K562 (cell line): ENCODE data around the gene RAB25. TPM values are rescaled to one million over a fixed set of nuclear protein-coding genes. Genes with fewer than 3 reads are reported as not detected.

ENCODE experiments used
- ATAC-seq: fragments of 200-7000 bp; cut with Tn5 transposase; 3 replicates; pipeline ENCODE4 v1.9.1; 2020; ENCODE audit warnings: moderate library complexity
- BruUV-seq: library from RNA; stranded (reverse); fragments of 400-500 nt; replicated peaks from 2 replicates; lab custom pipeline; 2021; lab: Mats Ljungman, UMichigan
- CTCF ChIA-PET: fragments of 300-600 bp; formaldehyde crosslinking; extraction: SDS; loops from one replicate; lab custom pipeline; 2021; ENCODE audit warnings: low intra/inter-chr PET ratio; lab: Yijun Ruan, JAX
- POLR2A ChIA-PET: fragments of 300-600, 350-650 bp; sonication (Branson Sonifier 250); formaldehyde crosslinking; extraction: SDS; loops from one replicate; lab custom pipeline; 2021; ENCODE audit warnings: antibody characterized with exemption, inconsistent platforms; lab: Yijun Ruan, JAX
- DNase-seq, 4 experiments: peaks; one replicate each; pipeline versions ENCODE4 v3.0.0 to v3.0.0-alpha.2; 2011 to 2018; ENCODE audit warnings: low spot score in 3 of 4, mixed read lengths in 3 of 4; ENCODE audit errors: extremely low read depth in 1 of 4
- FAIRE-seq: peaks from 2 replicates; lab custom pipeline; 2011; peaks lifted over from hg19 to GRCh38; lab: Jason Lieb, UNC
- H2AFZ ChIP-seq: 2 replicates; pipeline ENCODE4 v1.6.0; 2011; ENCODE audit warnings: low read depth, low read length, control low read depth, inconsistent platforms
- H3K27ac ChIP-seq: fragments of 200-600 bp; 3 replicates; pipeline ENCODE4 v1.8.0; 2011; ENCODE audit warnings: low read depth, mild to moderate bottlenecking, control low read depth, inconsistent platforms, low read length, moderate library complexity, mixed read lengths; ENCODE audit errors: extremely low read depth
- H3K27me3 ChIP-seq, 2 experiments: fragments of 300-600 bp in 1 of 2; 2 replicates in 1 of 2; 3 replicates in 1 of 2; pipeline versions ENCODE4 v1.6.0 to v1.8.0; 2011; ENCODE audit warnings: inconsistent platforms in 2 of 2, low read length in 2 of 2, mild to moderate bottlenecking in 1 of 2, mixed read lengths in 1 of 2, moderate library complexity in 1 of 2; ENCODE audit not compliant: control insufficient read depth in 2 of 2, insufficient read depth in 2 of 2
- H3K36me3 ChIP-seq: fragments of 300-600 bp; 3 replicates; pipeline ENCODE4 v1.8.0; 2011; ENCODE audit warnings: mild to moderate bottlenecking, low read length, inconsistent platforms; ENCODE audit not compliant: control insufficient read depth, insufficient read depth
- H3K4me1 ChIP-seq, 2 experiments: fragments of 200-600 bp in 1 of 2; replicated peaks in 1 of 2; 2 replicates in 1 of 2; 3 replicates in 1 of 2; pipeline versions ENCODE4 v1.5.1 to v1.8.0; 2011; ENCODE audit warnings: inconsistent platforms in 2 of 2, low read length in 2 of 2, mild to moderate bottlenecking in 1 of 2, mixed read lengths in 1 of 2, moderate library complexity in 1 of 2; ENCODE audit not compliant: control insufficient read depth in 2 of 2, insufficient read depth in 2 of 2
- H3K4me2 ChIP-seq: 2 replicates; pipeline ENCODE4 v1.6.1; 2011; ENCODE audit warnings: low read length, control low read depth, inconsistent platforms, mixed read lengths; ENCODE audit not compliant: insufficient read depth
- H3K4me3 ChIP-seq: fragments of 200-600 bp; sonication (generic), shearing (Covaris generic); 2 replicates; pipeline ENCODE4 v1.5.1; 2016; ENCODE audit warnings: control low read depth, inconsistent platforms
- H3K79me2 ChIP-seq: fragments of 200-600 bp; 3 replicates; pipeline ENCODE4 v1.8.0; 2011; ENCODE audit warnings: low read length, inconsistent platforms; ENCODE audit not compliant: control insufficient read depth, insufficient read depth
- H3K9ac ChIP-seq, 2 experiments: 2 replicates each; pipeline versions ENCODE4 v1.6.0 to v1.6.1; 2011; ENCODE audit warnings: low read depth in 2 of 2, low read length in 2 of 2, control low read depth in 1 of 2, inconsistent platforms in 1 of 2, mild to moderate bottlenecking in 1 of 2, mixed read lengths in 1 of 2; ENCODE audit not compliant: insufficient read depth in 1 of 2
- H3K9me1 ChIP-seq: one replicate; pipeline ENCODE4 v1.6.0; 2011; ENCODE audit warnings: inconsistent platforms, mild to moderate bottlenecking, low read length, moderate library complexity; ENCODE audit not compliant: control insufficient read depth, insufficient read depth
- H3K9me3 ChIP-seq: replicated peaks from 2 replicates; pipeline ENCODE4 v1.5.1; 2011; ENCODE audit warnings: low read depth, low read length, inconsistent platforms; ENCODE audit not compliant: control insufficient read depth, insufficient read depth
- H4K20me1 ChIP-seq: replicated peaks from 2 replicates; pipeline ENCODE4 v1.6.1; 2011; ENCODE audit warnings: low read length, inconsistent platforms, mixed read lengths; ENCODE audit not compliant: control insufficient read depth, insufficient read depth
- ATF1 ChIP-seq, 2 experiments: fragments of 450-650 bp in 1 of 2; IDR thresholded peaks; 2 replicates each; pipeline ENCODE4 v1.6.1; 2016; ENCODE audit warnings: missing compliant biosample characterization in 1 of 2, missing genetic modification characterization in 1 of 2
- CHD1 ChIP-seq: fragments of 200-600 bp; sonication (generic); IDR thresholded peaks from one replicate; pipeline ENCODE4 v1.6.1; 2012; ENCODE audit warnings: mild to moderate bottlenecking, moderate library complexity, low read length, inconsistent platforms
- E2F1 ChIP-seq: sonication (generic); formaldehyde crosslinking; IDR thresholded peaks from 2 replicates; pipeline ENCODE4 v1.8.1; 2023; ENCODE audit warnings: mild to moderate bottlenecking, missing genetic modification reagents, moderate library complexity
- FOXJ2 ChIP-seq: fragments of 200-800 bp; sonication (Bioruptor generic); IDR thresholded peaks from 2 replicates; pipeline ENCODE4 v1.6.1; 2016; ENCODE audit warnings: missing genetic modification characterization, missing compliant biosample characterization
- HCFC1 ChIP-seq: IDR thresholded peaks from 2 replicates; pipeline ENCODE4 v1.6.1; 2012; ENCODE audit warnings: low read depth, low read length, improper control_type of control experiment
- ILF3 ChIP-seq: fragments of 450-650 bp; IDR thresholded peaks from 2 replicates; pipeline ENCODE4 v1.6.1; 2018; ENCODE audit warnings: antibody characterized with exemption, mild to moderate bottlenecking, moderate library complexity, borderline replicate concordance
- MECOM ChIP-seq: fragments of 250-450 bp; sonication (Bioruptor Pico); IDR thresholded peaks from 2 replicates; pipeline ENCODE4 v1.8.0; 2022; ENCODE audit warnings: inconsistent platforms
- NCOA4 ChIP-seq: fragments of 450-650 bp; IDR thresholded peaks from 2 replicates; pipeline ENCODE4 v1.6.1; 2018; ENCODE audit warnings: mild to moderate bottlenecking; ENCODE audit not compliant: partially characterized antibody
- POLR2H ChIP-seq: IDR thresholded peaks from 2 replicates; pipeline ENCODE4 v1.6.1; 2016; ENCODE audit warnings: missing genetic modification characterization, low read depth, mild to moderate bottlenecking, control low read depth, missing compliant biosample characterization, moderate library complexity
- PRMT5 ChIP-seq: sonication (generic); formaldehyde crosslinking; IDR thresholded peaks from 2 replicates; pipeline ENCODE4 v1.5.0; 2020; ENCODE audit warnings: missing genetic modification reagents
- SMC3 ChIP-seq: conservative IDR thresholded peaks from 2 replicates; pipeline ENCODE4 v1.6.1; 2011; ENCODE audit warnings: low read depth, low read length, improper control_type of control experiment; ENCODE audit not compliant: insufficient read depth
- SNRNP70 ChIP-seq: fragments of 200-400 bp; formaldehyde crosslinking; optimal IDR thresholded peaks from 2 replicates; pipeline ENCODE3; 2017; ENCODE audit warnings: low read depth, low read length
- SRSF7 ChIP-seq: fragments of 200-400 bp; formaldehyde crosslinking; optimal IDR thresholded peaks from 2 replicates; pipeline ENCODE3; 2017; ENCODE audit warnings: mild to moderate bottlenecking, low read depth, low read length
- TAF1 ChIP-seq: IDR thresholded peaks from 2 replicates; pipeline ENCODE4 v1.6.1; 2011; ENCODE audit warnings: mild to moderate bottlenecking, low read length, moderate library complexity; ENCODE audit not compliant: insufficient read depth, control insufficient read depth, severe bottlenecking; ENCODE audit errors: extremely low read depth
- ZFP36 ChIP-seq: fragments of 150-350 bp; IDR thresholded peaks from 2 replicates; pipeline ENCODE4 v1.6.1; 2018; ENCODE audit warnings: low read length, low read depth; ENCODE audit not compliant: partially characterized antibody
- ZKSCAN8 ChIP-seq: fragments of 200-800 bp; sonication (Bioruptor generic); IDR thresholded peaks from 2 replicates; pipeline ENCODE4 v1.6.1; 2016; ENCODE audit warnings: missing genetic modification characterization, missing compliant biosample characterization
- ZNF184 ChIP-seq: sonication (generic); formaldehyde crosslinking; IDR thresholded peaks from 2 replicates; pipeline ENCODE4 v1.5.0; 2020; ENCODE audit warnings: missing genetic modification reagents
- ZNF311 ChIP-seq: fragments of 250-450 bp; sonication (Bioruptor Pico); IDR thresholded peaks from 2 replicates; pipeline ENCODE4 v1.4.0; 2020; ENCODE audit warnings: mild to moderate bottlenecking, moderate library complexity
- ZNF778 ChIP-seq: fragments of 450-650 bp; formaldehyde crosslinking; IDR thresholded peaks from 2 replicates; pipeline ENCODE4 v1.4.0; 2020; ENCODE audit warnings: mild to moderate bottlenecking, moderate library complexity
- WGBS: fragments of 100-300 bp; shearing (Covaris generic); methylation state at CpG from one replicate; pipeline ENCODE4 v1.1.6; 2016; ENCODE audit warnings: low coverage, mixed read lengths; ENCODE audit not compliant: insufficient coverage; ENCODE audit errors: missing lambda C conversion rate; 5-methylcytosine and 5-hydroxymethylcytosine counted together
- in situ Hi-C: fragments of 300-500 bp; cut with MboI; formaldehyde crosslinking; loops from 4 replicates; pipeline ENCODE4 v1.15.0; 2018; ENCODE audit warnings: inconsistent platforms, mixed read lengths
- intact Hi-C: fragments of 100-400 bp; cut with micrococcal nuclease; formaldehyde crosslinking; loops from 2 replicates; pipeline ENCODE4 v1.14.2; 2022
- polyA plus RNA-seq, 8 experiments: library from polyadenylated mRNA; depleted of rRNA in 4 of 8; stranded (reverse) in 5 of 8; unstranded in 3 of 8; fragments of >200 nt; fragmentation: Nextera tagmentation in 2 of 8; fragmentation: Illumina TruSeq in 1 of 8; extraction: Ambion mirVana in 2 of 8; extraction: Trizol in 1 of 8; gene quantifications; 2 replicates each; pipeline versions ENCODE4 v1.2.1 to v1.2.3, GENCODE V29; 2011 to 2014; ENCODE audit warnings: inconsistent platforms in 1 of 8, missing spikeins in 1 of 8
- total RNA-seq, 7 experiments: library from RNA; depleted of rRNA in 6 of 7; stranded (reverse); fragments of >200 nt in 6 of 7; fragmentation: Illumina TruSeq in 2 of 7; extraction: Trizol in 2 of 7; gene quantifications; 2 replicates each; pipeline versions ENCODE4 v1.2.1 to v1.2.3, GENCODE V29; 2011 to 2021; ENCODE audit warnings: low replicate concordance in 1 of 7
- TF ChIP-seq, protein P1 (sequence below): IDR thresholded peaks from 2 replicates; pipeline ENCODE4 v1.6.1; 2014; ENCODE audit warnings: antibody characterized with exemption

The RAB25 gene
- total and polyA plus RNA-seq, 9 of the 15 experiments (the other 6 are each of a cell fraction or from before 2014, with no cell fraction given) = 0.10 to 0.27 (median 0.13) TPM; not detected in 6

DNA sequence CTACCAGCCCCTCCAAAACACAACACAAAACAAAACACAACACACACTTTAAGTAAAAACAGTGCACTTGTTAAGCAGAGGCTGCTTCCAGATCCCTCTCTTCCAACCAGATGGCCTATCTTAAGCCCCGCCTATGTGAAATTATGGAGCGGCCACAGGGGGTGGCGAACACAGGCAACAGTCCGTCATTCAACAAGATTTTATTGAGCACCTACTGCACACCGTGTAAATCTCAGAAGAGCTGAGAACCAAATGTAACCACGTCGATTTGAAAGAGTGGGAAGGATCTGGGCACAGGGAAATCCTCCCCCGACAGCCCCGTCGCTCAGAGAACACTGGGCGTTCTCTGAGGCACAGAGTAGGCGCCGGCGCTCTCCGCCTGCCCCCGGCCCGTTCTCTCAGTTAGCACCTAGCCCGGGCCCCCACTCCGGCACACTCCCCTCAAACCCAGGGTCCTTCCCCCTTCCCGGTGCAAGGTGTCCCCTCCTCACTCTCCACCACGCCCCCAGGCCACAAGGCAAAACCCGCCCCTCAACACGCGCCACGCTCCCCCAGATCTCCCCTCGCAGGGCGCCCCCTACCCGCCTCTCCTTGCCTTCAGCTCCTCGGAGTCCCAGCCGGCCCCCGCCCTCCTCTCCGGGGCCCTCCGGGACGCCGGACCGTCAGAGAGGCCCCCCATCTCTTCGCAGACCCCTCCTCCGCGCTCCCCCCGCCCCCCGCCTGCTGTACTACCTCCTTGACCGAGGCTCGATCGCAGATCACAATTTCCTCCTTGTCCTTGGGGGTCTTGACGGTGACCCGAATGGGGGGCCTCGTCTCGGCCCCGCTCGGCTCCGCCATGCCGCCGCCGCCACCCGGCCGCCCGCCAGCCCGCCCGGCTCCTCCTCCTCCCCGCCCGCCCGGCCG lies 7.8 kb upstream of the RAB25 start:
- H3K4me2 ChIP-seq = peak overlapping the region; percentile 92
- peak overlapping the region; percentile 64 for H3K4me3 ChIP-seq
- intact Hi-C loops = loop anchor here (5.0 kb wide), 2 partner anchors 71 to 116 kb away; no protein-coding TSS in a partner anchor
- in situ Hi-C loops = no loop called here
- FAIRE-seq (peak; percentile 90), DNase-seq (peak; percentile 82 to 89 (median 84)), ATAC-seq (peak; percentile 60)
- no peaks in the 10 kb centered on the region for H3K27me3 ChIP-seq
- peaks cover 3% of the 10 kb centered on the region; the same call in 1 of the 2 replicates for H4K20me1 ChIP-seq
- H3K4me1 ChIP-seq = peaks cover 16 to 23% of the 10 kb centered on the region in 2 experiments; a peak in 4 of 5 replicates
- H3K9me1 ChIP-seq = no peaks in the 10 kb centered on the region
- BruUV-seq = TSS peak; percentile 36
- peak overlapping the region; percentile 82 to 93 for H3K9ac ChIP-seq
- POLR2A ChIA-PET = interaction anchor here (0.6 to 1.0 kb wide), 6 partner anchors 10 to 353 kb away, joined by 3 to 4 read pairs (median 3); no protein-coding TSS in a partner anchor
- H2AFZ ChIP-seq = peak overlapping the region; percentile 92
- no peaks in the 10 kb centered on the region for H3K9me3 ChIP-seq
- peaks cover 54% of the 10 kb centered on the region for H3K36me3 ChIP-seq
- under 1% methylated on average over 39 of the region's 63 CpGs for WGBS
- CTCF ChIA-PET = interaction anchor here (0.6 kb wide), 2 partner anchors 13 to 87 kb away, joined by 3 to 4 read pairs; no protein-coding TSS in a partner anchor
- H3K27ac ChIP-seq = peak overlapping the region; percentile 98
- peaks cover 42% of the 10 kb centered on the region for H3K79me2 ChIP-seq
- TF ChIP-seq SNRNP70 (no peak), HCFC1 (no peak), TAF1 (no peak), MECOM (CRISPR knock-in tag) (no peak), ZNF184 (CRISPR knock-in tag) (no peak), CHD1 (no peak), SMC3 (peak; percentile 9; the same call in 1 of the 2 replicates), ZNF778 (no peak), E2F1 (CRISPR knock-in tag) (no peak), ZNF311 (CRISPR knock-in tag) (no peak), POLR2H (no peak), ZFP36 (peak; percentile 62), SRSF7 (no peak), FOXJ2 (no peak), ZKSCAN8 (peak; percentile 98), PRMT5 (CRISPR knock-in tag) (no peak), ATF1 (CRISPR knock-in tag; IDR thresholded peaks at IDR 0.05) (no peak), ATF1 (tag; IDR thresholded peaks at IDR 0.05) (peak; percentile 46; the same call in 1 of the 2 replicates), ILF3 (no peak), NCOA4 (no peak)
- TF ChIP-seq, protein P1, sequence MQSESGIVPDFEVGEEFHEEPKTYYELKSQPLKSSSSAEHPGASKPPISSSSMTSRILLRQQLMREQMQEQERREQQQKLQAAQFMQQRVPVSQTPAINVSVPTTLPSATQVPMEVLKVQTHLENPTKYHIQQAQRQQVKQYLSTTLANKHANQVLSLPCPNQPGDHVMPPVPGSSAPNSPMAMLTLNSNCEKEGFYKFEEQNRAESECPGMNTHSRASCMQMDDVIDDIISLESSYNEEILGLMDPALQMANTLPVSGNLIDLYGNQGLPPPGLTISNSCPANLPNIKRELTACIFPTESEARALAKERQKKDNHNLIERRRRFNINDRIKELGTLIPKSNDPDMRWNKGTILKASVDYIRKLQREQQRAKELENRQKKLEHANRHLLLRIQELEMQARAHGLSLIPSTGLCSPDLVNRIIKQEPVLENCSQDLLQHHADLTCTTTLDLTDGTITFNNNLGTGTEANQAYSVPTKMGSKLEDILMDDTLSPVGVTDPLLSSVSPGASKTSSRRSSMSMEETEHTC = no peak
